K562 (cell line): Measurements from ENCODE around the gene FSCN2. TPM values are rescaled to one million over a fixed set of nuclear protein-coding genes. Genes with fewer than 3 reads are reported as not detected.

ENCODE experiments used
- BRD4 ChIP-seq: fragments of 200-600 bp; sonication (generic); IDR thresholded peaks from 2 replicates; pipeline ENCODE4 v1.6.1; 2017; ENCODE audit warnings: inconsistent platforms
- ERF ChIP-seq: fragments of 450-650 bp; formaldehyde crosslinking; IDR thresholded peaks from 2 replicates; pipeline ENCODE4 v1.4.0; 2020; ENCODE audit warnings: mild to moderate bottlenecking, mixed read lengths
- HDAC2 ChIP-seq: fragments of 450-650 bp; IDR thresholded peaks from 2 replicates; pipeline ENCODE4 v1.6.1; 2016; ENCODE audit warnings: mild to moderate bottlenecking
- JUND ChIP-seq, 2 experiments: IDR thresholded peaks; 2 replicates in 1 of 2; 3 replicates in 1 of 2; pipeline ENCODE4 v1.6.1; 2011; ENCODE audit warnings: borderline replicate concordance in 2 of 2, low read depth in 2 of 2, low read length in 2 of 2, improper control_type of control experiment in 1 of 2, missing biosample characterization in 1 of 2, missing genetic modification characterization in 1 of 2, missing genetic modification reagents in 1 of 2
- RB1 ChIP-seq: fragments of 450-650 bp; IDR thresholded peaks from 2 replicates; pipeline ENCODE4 v1.6.1; 2017; ENCODE audit warnings: low read depth, mild to moderate bottlenecking
- SIN3A ChIP-seq, 2 experiments: fragments of 150-350 bp in 1 of 2; IDR thresholded peaks; 2 replicates each; pipeline ENCODE4 v1.6.1; 2011 to 2016; ENCODE audit warnings: borderline replicate concordance in 2 of 2, low read depth in 2 of 2, low read length in 2 of 2, mild to moderate bottlenecking in 2 of 2, moderate library complexity in 2 of 2; ENCODE audit not compliant: control insufficient read depth in 1 of 2
- U2AF1 ChIP-seq: fragments of 200-400 bp; formaldehyde crosslinking; optimal IDR thresholded peaks from 2 replicates; pipeline ENCODE3; 2017; ENCODE audit warnings: mild to moderate bottlenecking, low read depth, low read length, moderate library complexity
- ZBTB40 ChIP-seq, 2 experiments: fragments of 450-650 bp in 1 of 2; sonication (generic) in 1 of 2; formaldehyde crosslinking in 1 of 2; IDR thresholded peaks; 2 replicates each; pipeline versions ENCODE4 v1.7.1 to v1.9.0; 2016 to 2022; ENCODE audit warnings: inconsistent platforms in 1 of 2, mild to moderate bottlenecking in 1 of 2, missing genetic modification reagents in 1 of 2
- ZBTB7A ChIP-seq: IDR thresholded peaks from 2 replicates; pipeline ENCODE4 v1.6.1; 2011; ENCODE audit warnings: low read depth, mild to moderate bottlenecking, low read length, moderate library complexity, borderline replicate concordance; ENCODE audit not compliant: control insufficient read depth
- ZNF263 ChIP-seq: sonication (generic); formaldehyde crosslinking; IDR thresholded peaks from 2 replicates; pipeline ENCODE4 v1.8.0; 2022; ENCODE audit warnings: mild to moderate bottlenecking, missing genetic modification reagents, borderline replicate concordance
- polyA plus RNA-seq, 8 experiments: library from polyadenylated mRNA; depleted of rRNA in 4 of 8; stranded (reverse) in 5 of 8; unstranded in 3 of 8; fragments of >200 nt; fragmentation: Nextera tagmentation in 2 of 8; fragmentation: Illumina TruSeq in 1 of 8; extraction: Ambion mirVana in 2 of 8; extraction: Trizol in 1 of 8; gene quantifications; 2 replicates each; pipeline versions ENCODE4 v1.2.1 to v1.2.3, GENCODE V29; 2011 to 2014; ENCODE audit warnings: inconsistent platforms in 1 of 8, missing spikeins in 1 of 8
- total RNA-seq, 7 experiments: library from RNA; depleted of rRNA in 6 of 7; stranded (reverse); fragments of >200 nt in 6 of 7; fragmentation: Illumina TruSeq in 2 of 7; extraction: Trizol in 2 of 7; gene quantifications; 2 replicates each; pipeline versions ENCODE4 v1.2.1 to v1.2.3, GENCODE V29; 2011 to 2021; ENCODE audit warnings: low replicate concordance in 1 of 7
- TF ChIP-seq, protein P1 (sequence below), 3 experiments: IDR thresholded peaks in 2 of 3; conservative IDR thresholded peaks in 1 of 3; 2 replicates each; pipeline ENCODE4 v1.5.1; 2011 to 2012; ENCODE audit warnings: low read length in 3 of 3, mild to moderate bottlenecking in 3 of 3, control low read depth in 2 of 3, improper control_type of control experiment in 1 of 3, inconsistent platforms in 1 of 3, low read depth in 1 of 3, mixed read lengths in 1 of 3, moderate library complexity in 1 of 3; ENCODE audit not compliant: insufficient read depth in 2 of 3

FSCN2 gene
- total and polyA plus RNA-seq, 9 of the 15 experiments (the other 6 are each of a cell fraction or from before 2014, with no cell fraction given), result 0.08 TPM; not detected in 8

- TF ChIP-seq ZBTB7A (peak; percentile 83), BRD4 (0 out of 2 replicates have a peak, but pooled peaks have one; percentile 43), SIN3A (IDR thresholded peaks at IDR 0.05; ENCODE audit: borderline replicate concordance in 2 of 2, control insufficient read depth in 1 of 2, low read depth in 2 of 2, low read length in 2 of 2) (no peak), HDAC2 (0 out of 2 replicates have a peak, but pooled peaks have one; percentile 31), ZNF263 (peak; percentile 68), JUND (IDR thresholded peaks at IDR 0.05; ENCODE audit: borderline replicate concordance, low read depth, low read length) (peak; percentile 87), JUND (tag; IDR thresholded peaks at IDR 0.05; ENCODE audit: borderline replicate concordance, low read depth, low read length) (peak; percentile 81; the same call in 1 of the 3 replicates), ERF (CRISPR knock-in tag) (peak; percentile 12; the same call in 1 of the 2 replicates), ZBTB40 (IDR thresholded peaks at IDR 0.05) (peak; percentile 15; the same call in 1 of the 2 replicates), ZBTB40 (CRISPR knock-in tag; IDR thresholded peaks at IDR 0.05) (no peak), U2AF1 (peak; percentile 91), RB1 (peak; percentile 59; the same call in 1 of the 2 replicates)
- TF ChIP-seq, protein P1, sequence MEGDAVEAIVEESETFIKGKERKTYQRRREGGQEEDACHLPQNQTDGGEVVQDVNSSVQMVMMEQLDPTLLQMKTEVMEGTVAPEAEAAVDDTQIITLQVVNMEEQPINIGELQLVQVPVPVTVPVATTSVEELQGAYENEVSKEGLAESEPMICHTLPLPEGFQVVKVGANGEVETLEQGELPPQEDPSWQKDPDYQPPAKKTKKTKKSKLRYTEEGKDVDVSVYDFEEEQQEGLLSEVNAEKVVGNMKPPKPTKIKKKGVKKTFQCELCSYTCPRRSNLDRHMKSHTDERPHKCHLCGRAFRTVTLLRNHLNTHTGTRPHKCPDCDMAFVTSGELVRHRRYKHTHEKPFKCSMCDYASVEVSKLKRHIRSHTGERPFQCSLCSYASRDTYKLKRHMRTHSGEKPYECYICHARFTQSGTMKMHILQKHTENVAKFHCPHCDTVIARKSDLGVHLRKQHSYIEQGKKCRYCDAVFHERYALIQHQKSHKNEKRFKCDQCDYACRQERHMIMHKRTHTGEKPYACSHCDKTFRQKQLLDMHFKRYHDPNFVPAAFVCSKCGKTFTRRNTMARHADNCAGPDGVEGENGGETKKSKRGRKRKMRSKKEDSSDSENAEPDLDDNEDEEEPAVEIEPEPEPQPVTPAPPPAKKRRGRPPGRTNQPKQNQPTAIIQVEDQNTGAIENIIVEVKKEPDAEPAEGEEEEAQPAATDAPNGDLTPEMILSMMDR (IDR thresholded peaks at IDR 0.05 in 2 of 3, conservative IDR thresholded peaks at IDR 0.05 in 1 of 3; ENCODE audit: insufficient read depth in 2 of 3, low read depth in 1 of 3, low read length in 3 of 3), result peak; percentile 38 to 74 (median 46); a peak in 5 of 6 replicates
These were observed 8.7 kb upstream of the FSCN2 start (continued) for GRCh38 chr17:81519284-81520020.
